Tibial artery (tissue), 4 donors: ENCODE data around the gene TAF3.

Experiments
- DNase-seq, 2 donors: peaks; one replicate each; pipeline ENCODE4 v3.0.0-alpha.2; 2019
- H3K27ac ChIP-seq, 2 donors: fragments of 200-600 bp; sonication (generic) in 1 of 2; 1 replicate in 1 of 2; 2 replicates in 1 of 2; pipeline ENCODE4 v1.5.1; 2018 to 2019; ENCODE audit warnings: mild to moderate bottlenecking in 1 of 2
- H3K27me3 ChIP-seq, 2 donors: fragments of 200-600 bp; sonication (generic) in 1 of 2; one replicate each; pipeline versions ENCODE4 v1.5.1 to v1.6.0; 2016 to 2019
- H3K36me3 ChIP-seq, 3 donors: fragments of 200-600 bp; sonication (generic) in 2 of 3; one replicate each; pipeline ENCODE4 v1.5.1; 2016 to 2019; ENCODE audit warnings: mild to moderate bottlenecking in 2 of 3
- H3K4me1 ChIP-seq, 4 donors: fragments of 200-600 bp; sonication (generic) in 2 of 4; 1 replicate in 3 of 4; 2 replicates in 1 of 4; pipeline ENCODE4 v1.5.1; 2016 to 2019
- H3K4me3 ChIP-seq, 2 donors: fragments of 200-600 bp; sonication (generic) in 1 of 2; 1 replicate in 1 of 2; 2 replicates in 1 of 2; pipeline ENCODE4 v1.5.1; 2018 to 2019; ENCODE audit warnings: mild to moderate bottlenecking in 2 of 2
- H3K9me3 ChIP-seq, 3 donors: fragments of 200-600 bp; sonication (generic) in 1 of 3; one replicate each; pipeline ENCODE4 v1.5.1; 2016 to 2019
- CTCF ChIP-seq, 2 experiments: fragments of 200-600 bp in 1 of 2; fragments of 450-650 bp in 1 of 2; IDR thresholded peaks; one replicate each; pipeline ENCODE4 v1.5.1; 2017 to 2019; ENCODE audit warnings: antibody characterized with exemption in 2 of 2, mild to moderate bottlenecking in 1 of 2, moderate library complexity in 1 of 2
- intact Hi-C: fragments of 100-400 bp; cut with DNase I; formaldehyde crosslinking; loops from one replicate; pipeline ENCODE4 v1.15.0; 2023; ENCODE audit warnings: low total_unique reads

Gene TAF3

GRCh38 chr10:7896297-7896696 lies 78.0 kb downstream of the TAF3 start:
- Histone ChIP-seq H3K36me3 (peaks cover 0 to 7% (median 0%) of the 10 kb centered on the region in 3 donors), H3K4me1 (peaks cover 0 to 5% (median 2%) of the 10 kb centered on the region in 4 donors), H3K4me3 (no peak overlapping the region), H3K27me3 (no peaks in the 10 kb centered on the region), H3K9me3 (no peaks in the 10 kb centered on the region), H3K27ac (no peak overlapping the region)
- intact Hi-C loops: no loop called here
- DNase-seq: no peak
- TF ChIP-seq CTCF (IDR thresholded peaks at IDR 0.05): no peak

- H3K27me3 ChIP-seq: no peaks in the 10 kb centered on the region
- H3K9me3 ChIP-seq: no peaks in the 10 kb centered on the region
- H3K27ac ChIP-seq: no peak overlapping the region
- intact Hi-C loops: no loop called here
- no peak for TF ChIP-seq CTCF (IDR thresholded peaks at IDR 0.05)
- H3K4me3 ChIP-seq: no peak overlapping the region
- no peak for DNase-seq
- H3K4me1 ChIP-seq: no peaks in the 10 kb centered on the region
- peaks cover 0 to 7% (median 0%) of the 10 kb centered on the region in 3 donors for H3K36me3 ChIP-seq
These were observed 83.0 kb downstream of the TAF3 start for GRCh38 chr10:7901256-7901655.

GRCh38 chr10:7902413-7902812 lies 84.1 kb downstream of the TAF3 start:
- intact Hi-C loops: no loop called here
- DNase-seq: no peak
- Histone ChIP-seq H3K27me3 (no peaks in the 10 kb centered on the region), H3K36me3 (no peaks in the 10 kb centered on the region), H3K27ac (no peak overlapping the region), H3K4me3 (no peak overlapping the region), H3K9me3 (no peaks in the 10 kb centered on the region), H3K4me1 (no peaks in the 10 kb centered on the region)
- no peak for TF ChIP-seq CTCF (IDR thresholded peaks at IDR 0.05)

- intact Hi-C loops: no loop called here
- H3K27me3 ChIP-seq: no peaks in the 10 kb centered on the region
- H3K9me3 ChIP-seq: no peaks in the 10 kb centered on the region
- no peak for TF ChIP-seq CTCF (IDR thresholded peaks at IDR 0.05)
- no peak overlapping the region for H3K27ac ChIP-seq
- no peaks in the 10 kb centered on the region for H3K4me1 ChIP-seq
- H3K36me3 ChIP-seq: no peaks in the 10 kb centered on the region
- H3K4me3 ChIP-seq: no peak overlapping the region
- no peak for DNase-seq
These were observed 85.5 kb downstream of the TAF3 start for GRCh38 chr10:7903851-7904250.

GRCh38 chr10:7906128-7906527 lies 87.8 kb downstream of the TAF3 start:
- Histone ChIP-seq H3K36me3 (no peaks in the 10 kb centered on the region), H3K4me1 (no peaks in the 10 kb centered on the region), H3K27me3 (no peaks in the 10 kb centered on the region), H3K4me3 (no peak overlapping the region), H3K27ac (no peak overlapping the region), H3K9me3 (no peaks in the 10 kb centered on the region)
- no peak for TF ChIP-seq CTCF (IDR thresholded peaks at IDR 0.05)
- intact Hi-C loops: no loop called here
- DNase-seq: no peak

GRCh38 chr10:7908541-7909210 lies 90.4 kb downstream of the TAF3 start:
- no peak for TF ChIP-seq CTCF (IDR thresholded peaks at IDR 0.05)
- Histone ChIP-seq H3K36me3 (no peaks in the 10 kb centered on the region), H3K4me1 (peaks cover 0 to 7% (median 3%) of the 10 kb centered on the region in 4 donors), H3K27ac (no peak overlapping the region), H3K27me3 (no peaks in the 10 kb centered on the region), H3K4me3 (no peak overlapping the region), H3K9me3 (no peaks in the 10 kb centered on the region)
- intact Hi-C loops: no loop called here
- no peak for DNase-seq
